Keratinocyte (primary cell): ENCODE results near the gene PTPRD.

ENCODE experiments used
- EZH2 ChIP-seq: IDR thresholded peaks from one replicate; pipeline ENCODE4 v1.6.1; 2012; ENCODE audit warnings: inconsistent platforms, mild to moderate bottlenecking, low read length, moderate library complexity
- TF ChIP-seq, protein P1 (sequence below), 3 experiments: IDR thresholded peaks in 1 of 3; conservative IDR thresholded peaks in 1 of 3; optimal IDR thresholded peaks in 1 of 3; 2 replicates in 2 of 3; 3 replicates in 1 of 3; pipeline versions ENCODE3 to v1.5.1; 2011; ENCODE audit warnings: low read length in 3 of 3, mild to moderate bottlenecking in 3 of 3, moderate library complexity in 2 of 3, control low read depth in 1 of 3, inconsistent platforms in 1 of 3; ENCODE audit not compliant: insufficient read depth in 2 of 3; ENCODE audit errors: extremely low read depth in 1 of 3

DNA sequence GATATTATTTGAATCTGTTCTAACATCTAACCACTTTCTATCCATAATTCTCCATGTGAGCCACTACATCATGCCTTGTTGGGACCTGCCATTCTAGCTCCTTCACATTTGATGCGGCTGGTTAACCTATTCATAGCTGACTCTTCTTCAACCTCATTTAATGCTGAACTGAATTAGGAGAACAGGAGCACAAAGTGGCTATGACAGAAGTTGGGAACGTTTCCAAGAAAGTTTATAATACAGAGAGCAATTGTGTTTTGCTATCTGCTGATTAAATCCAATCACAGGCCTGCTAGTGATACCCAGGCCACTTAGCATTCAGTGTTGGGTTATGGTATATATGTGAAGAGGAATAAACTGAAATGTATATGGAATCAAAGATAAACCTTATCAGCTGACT lies 440.3 kb downstream of the PTPRD start:
- TF ChIP-seq, protein P1, sequence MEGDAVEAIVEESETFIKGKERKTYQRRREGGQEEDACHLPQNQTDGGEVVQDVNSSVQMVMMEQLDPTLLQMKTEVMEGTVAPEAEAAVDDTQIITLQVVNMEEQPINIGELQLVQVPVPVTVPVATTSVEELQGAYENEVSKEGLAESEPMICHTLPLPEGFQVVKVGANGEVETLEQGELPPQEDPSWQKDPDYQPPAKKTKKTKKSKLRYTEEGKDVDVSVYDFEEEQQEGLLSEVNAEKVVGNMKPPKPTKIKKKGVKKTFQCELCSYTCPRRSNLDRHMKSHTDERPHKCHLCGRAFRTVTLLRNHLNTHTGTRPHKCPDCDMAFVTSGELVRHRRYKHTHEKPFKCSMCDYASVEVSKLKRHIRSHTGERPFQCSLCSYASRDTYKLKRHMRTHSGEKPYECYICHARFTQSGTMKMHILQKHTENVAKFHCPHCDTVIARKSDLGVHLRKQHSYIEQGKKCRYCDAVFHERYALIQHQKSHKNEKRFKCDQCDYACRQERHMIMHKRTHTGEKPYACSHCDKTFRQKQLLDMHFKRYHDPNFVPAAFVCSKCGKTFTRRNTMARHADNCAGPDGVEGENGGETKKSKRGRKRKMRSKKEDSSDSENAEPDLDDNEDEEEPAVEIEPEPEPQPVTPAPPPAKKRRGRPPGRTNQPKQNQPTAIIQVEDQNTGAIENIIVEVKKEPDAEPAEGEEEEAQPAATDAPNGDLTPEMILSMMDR (optimal IDR thresholded peaks at IDR 0.05 in 1 of 3, IDR thresholded peaks at IDR 0.05 in 1 of 3, conservative IDR thresholded peaks at IDR 0.05 in 1 of 3; ENCODE audit: extremely low read depth in 1 of 3, insufficient read depth in 2 of 3, low read length in 3 of 3): no peak
- TF ChIP-seq EZH2: no peak
